ENCODE results near the gene NPB.

DNA sequence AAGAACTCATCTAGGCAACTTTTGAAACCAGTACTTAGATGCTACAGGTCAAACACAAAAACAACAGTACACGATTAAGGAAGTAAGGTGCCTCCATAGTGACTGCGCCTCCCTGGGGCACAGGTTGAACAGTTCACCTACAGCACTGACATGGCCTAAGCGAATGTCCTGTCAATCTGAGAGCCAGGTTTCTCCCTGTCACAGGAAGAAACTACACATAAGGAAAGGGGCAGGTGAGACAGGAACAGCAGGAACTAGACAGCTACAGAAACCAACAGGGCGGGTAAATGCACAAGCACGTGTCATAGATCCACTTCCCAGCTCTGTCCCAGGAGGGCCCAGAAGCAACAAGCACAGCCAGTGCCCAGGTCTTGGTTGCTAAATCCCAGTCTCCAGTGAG, 22.9 kb upstream of the NPB start:
- TF ChIP-seq, protein P1, sequence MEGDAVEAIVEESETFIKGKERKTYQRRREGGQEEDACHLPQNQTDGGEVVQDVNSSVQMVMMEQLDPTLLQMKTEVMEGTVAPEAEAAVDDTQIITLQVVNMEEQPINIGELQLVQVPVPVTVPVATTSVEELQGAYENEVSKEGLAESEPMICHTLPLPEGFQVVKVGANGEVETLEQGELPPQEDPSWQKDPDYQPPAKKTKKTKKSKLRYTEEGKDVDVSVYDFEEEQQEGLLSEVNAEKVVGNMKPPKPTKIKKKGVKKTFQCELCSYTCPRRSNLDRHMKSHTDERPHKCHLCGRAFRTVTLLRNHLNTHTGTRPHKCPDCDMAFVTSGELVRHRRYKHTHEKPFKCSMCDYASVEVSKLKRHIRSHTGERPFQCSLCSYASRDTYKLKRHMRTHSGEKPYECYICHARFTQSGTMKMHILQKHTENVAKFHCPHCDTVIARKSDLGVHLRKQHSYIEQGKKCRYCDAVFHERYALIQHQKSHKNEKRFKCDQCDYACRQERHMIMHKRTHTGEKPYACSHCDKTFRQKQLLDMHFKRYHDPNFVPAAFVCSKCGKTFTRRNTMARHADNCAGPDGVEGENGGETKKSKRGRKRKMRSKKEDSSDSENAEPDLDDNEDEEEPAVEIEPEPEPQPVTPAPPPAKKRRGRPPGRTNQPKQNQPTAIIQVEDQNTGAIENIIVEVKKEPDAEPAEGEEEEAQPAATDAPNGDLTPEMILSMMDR (optimal IDR thresholded peaks at IDR 0.05 in 1 of 3, IDR thresholded peaks at IDR 0.05 in 1 of 3, conservative IDR thresholded peaks at IDR 0.05 in 1 of 3; ENCODE audit: extremely low read depth in 1 of 3, insufficient read depth in 2 of 3, low read length in 3 of 3): no peak
- TF ChIP-seq EZH2 (IDR thresholded peaks at IDR 0.05; ENCODE audit: low read length): no peak
